Skeletal muscle tissue (tissue), 4 donors: Measurements from ENCODE around the gene AZGP1. TPM values are rescaled to one million over a fixed set of nuclear protein-coding genes. Genes with fewer than 3 reads are reported as not detected.
"Not testable (repeated sequence)": the region's sequence is repeated elsewhere in the genome, so short reads cannot be mapped to it uniquely, and the experiment has no call there.

Experiments
- H3K27ac ChIP-seq: one replicate; pipeline ENCODE4 v1.7.0; 2013; ENCODE audit warnings: mild to moderate bottlenecking, low read depth, low read length, inconsistent platforms
- H3K27me3 ChIP-seq, 3 donors: one replicate each; pipeline ENCODE4 v1.7.0; 2013; ENCODE audit warnings: low read length in 3 of 3; ENCODE audit not compliant: control insufficient read depth in 3 of 3, insufficient read depth in 3 of 3
- H3K36me3 ChIP-seq, 3 donors: one replicate each; pipeline ENCODE4 v1.7.0; 2013; ENCODE audit warnings: low read length in 3 of 3; ENCODE audit not compliant: control insufficient read depth in 3 of 3, insufficient read depth in 3 of 3
- H3K4me1 ChIP-seq, 3 donors: one replicate each; pipeline ENCODE4 v1.7.0; 2013; ENCODE audit warnings: low read length in 3 of 3, mild to moderate bottlenecking in 3 of 3; ENCODE audit not compliant: control insufficient read depth in 3 of 3, insufficient read depth in 3 of 3
- H3K4me3 ChIP-seq, 3 donors: one replicate each; pipeline ENCODE4 v1.7.0; 2013; ENCODE audit warnings: low read length in 3 of 3
- H3K9ac ChIP-seq, 3 donors: one replicate each; pipeline ENCODE4 v1.7.0; 2013; ENCODE audit warnings: low read length in 3 of 3, mild to moderate bottlenecking in 3 of 3, moderate library complexity in 2 of 3, low read depth in 1 of 3
- H3K9me3 ChIP-seq, 3 donors: one replicate each; pipeline ENCODE4 v1.7.0; 2013; ENCODE audit warnings: low read length in 3 of 3; ENCODE audit not compliant: control insufficient read depth in 3 of 3
- total RNA-seq: library from RNA; depleted of rRNA; stranded (reverse); fragments of >200 nt; gene quantifications from one replicate; pipeline ENCODE4 v1.2.3, GENCODE V29; 2014
- donor health status: Osteomylitis.

AZGP1 gene
- total RNA-seq, 1 donor from 2014 or later, result 9.4 TPM

GRCh38 chr7:99984593-99984992 lies 8.8 kb upstream of the AZGP1 start:
- H3K27me3 ChIP-seq, result peaks cover 0 to 3% (median 2%) of the 10 kb centered on the region in 3 donors
- no peaks in the 10 kb centered on the region for H3K4me1 ChIP-seq
- H3K36me3 ChIP-seq, result no peaks in the 10 kb centered on the region
- H3K27ac ChIP-seq, result no peak overlapping the region
- H3K9ac ChIP-seq, result no peak overlapping the region
- H3K4me3 ChIP-seq, result no peak overlapping the region
- H3K9me3 ChIP-seq, result no peaks in the 10 kb centered on the region

- H3K9ac ChIP-seq, H3K4me1 ChIP-seq, H3K27me3 ChIP-seq, H3K9me3 ChIP-seq, H3K27ac ChIP-seq, H3K4me3 ChIP-seq, H3K36me3 ChIP-seq: not testable (repeated sequence)
Measured at GRCh38 chr7:99981066-99981465, 5.2 kb upstream of the AZGP1 start.

- H3K4me3 ChIP-seq, H3K27me3 ChIP-seq, H3K9ac ChIP-seq, H3K9me3 ChIP-seq, H3K27ac ChIP-seq, H3K36me3 ChIP-seq, H3K4me1 ChIP-seq: not testable (repeated sequence)
Measured at GRCh38 chr7:99980448-99980872, 4.6 kb upstream of the AZGP1 start.

GRCh38 chr7:99979814-99980225 lies 4.0 kb upstream of the AZGP1 start:
- not testable (repeated sequence) for H3K9me3 ChIP-seq, H3K36me3 ChIP-seq, H3K9ac ChIP-seq, H3K27ac ChIP-seq, H3K4me1 ChIP-seq, H3K4me3 ChIP-seq, H3K27me3 ChIP-seq

- H3K9ac ChIP-seq, result no peak overlapping the region
- H3K27ac ChIP-seq, result no peak overlapping the region
- peaks cover 3 to 7% (median 6%) of the 10 kb centered on the region in 3 donors for H3K27me3 ChIP-seq
- H3K4me3 ChIP-seq, result no peak overlapping the region
- H3K4me1 ChIP-seq, result no peaks in the 10 kb centered on the region
- H3K36me3 ChIP-seq, result no peaks in the 10 kb centered on the region
- H3K9me3 ChIP-seq, result no peaks in the 10 kb centered on the region
Measured at GRCh38 chr7:99976626-99977025, 795 bp upstream of the AZGP1 start.

GRCh38 chr7:99974681-99975080 lies 1.1 kb downstream of the AZGP1 start:
- H3K4me3 ChIP-seq, result no peak overlapping the region
- H3K9ac ChIP-seq, result no peak overlapping the region
- H3K27ac ChIP-seq, result no peak overlapping the region
- peaks cover 3 to 7% (median 6%) of the 10 kb centered on the region in 3 donors for H3K27me3 ChIP-seq
- H3K9me3 ChIP-seq, result no peaks in the 10 kb centered on the region
- no peaks in the 10 kb centered on the region for H3K36me3 ChIP-seq
- no peaks in the 10 kb centered on the region for H3K4me1 ChIP-seq

- H3K4me3 ChIP-seq, H3K4me1 ChIP-seq, H3K9ac ChIP-seq, H3K9me3 ChIP-seq, H3K27me3 ChIP-seq, H3K27ac ChIP-seq, H3K36me3 ChIP-seq: not testable (repeated sequence)
Measured at GRCh38 chr7:99973817-99974216, 2.0 kb downstream of the AZGP1 start.

- H3K9me3 ChIP-seq, result no peaks in the 10 kb centered on the region
- H3K4me3 ChIP-seq, result no peak overlapping the region
- H3K36me3 ChIP-seq, result no peaks in the 10 kb centered on the region
Measured at GRCh38 chr7:99971242-99971641, 4.6 kb downstream of the AZGP1 start.

GRCh38 chr7:99969813-99970212 lies 6.0 kb downstream of the AZGP1 start:
- not testable (repeated sequence) for H3K27ac ChIP-seq, H3K4me1 ChIP-seq, H3K9ac ChIP-seq, H3K36me3 ChIP-seq, H3K9me3 ChIP-seq, H3K4me3 ChIP-seq
- H3K27me3 ChIP-seq, result peaks cover 0 to 20% (median 19%) of the 10 kb centered on the region in 3 donors

More at GRCh38 chr7:99971242-99971641, 4.6 kb downstream of the AZGP1 start:
- Histone ChIP-seq H3K9ac (no peak overlapping the region), H3K27ac (no peak overlapping the region), H3K4me1 (no peaks in the 10 kb centered on the region), H3K27me3 (peaks cover 4 to 12% (median 11%) of the 10 kb centered on the region in 3 donors)

GRCh38 chr7:99969298-99969697 lies 6.5 kb downstream of the AZGP1 start:
- Histone ChIP-seq H3K9me3 (no peaks in the 10 kb centered on the region), H3K36me3 (no peaks in the 10 kb centered on the region), H3K9ac (no peak overlapping the region), H3K4me1 (no peaks in the 10 kb centered on the region), H3K27me3 (peaks cover 4 to 25% (median 22%) of the 10 kb centered on the region in 3 donors), H3K27ac (no peak overlapping the region), H3K4me3 (no peak overlapping the region)
